ENCODE data around the gene KLHL18.
A peak's percentile ranks its signal among the peaks of the same experiment; 100 is the strongest.
"Not testable (repeated sequence)": the region's sequence is repeated elsewhere in the genome, so short reads cannot be mapped to it uniquely, and the experiment has no call there.

KLHL18 gene

DNA sequence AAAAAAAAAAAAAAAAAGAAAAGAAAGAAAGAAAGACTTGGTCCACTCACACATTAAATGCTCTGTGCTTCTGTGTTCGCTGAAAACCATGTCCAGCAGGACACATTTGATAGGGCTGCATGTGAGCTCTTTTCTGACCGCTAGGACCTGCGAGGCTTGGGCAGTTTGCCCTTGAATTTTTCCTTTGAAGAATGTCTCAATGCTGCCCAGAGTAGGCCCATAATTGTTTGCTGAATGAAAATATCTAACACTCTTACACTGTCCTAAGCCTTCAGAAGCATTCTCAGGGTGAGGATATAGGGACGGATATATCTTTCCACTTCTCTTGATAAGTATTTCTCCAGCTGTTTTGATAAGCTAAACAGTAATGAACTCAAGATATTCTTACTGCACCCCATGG is 6.2 kb upstream of the KLHL18 start:
- DNase-seq, result no peak

DNA sequence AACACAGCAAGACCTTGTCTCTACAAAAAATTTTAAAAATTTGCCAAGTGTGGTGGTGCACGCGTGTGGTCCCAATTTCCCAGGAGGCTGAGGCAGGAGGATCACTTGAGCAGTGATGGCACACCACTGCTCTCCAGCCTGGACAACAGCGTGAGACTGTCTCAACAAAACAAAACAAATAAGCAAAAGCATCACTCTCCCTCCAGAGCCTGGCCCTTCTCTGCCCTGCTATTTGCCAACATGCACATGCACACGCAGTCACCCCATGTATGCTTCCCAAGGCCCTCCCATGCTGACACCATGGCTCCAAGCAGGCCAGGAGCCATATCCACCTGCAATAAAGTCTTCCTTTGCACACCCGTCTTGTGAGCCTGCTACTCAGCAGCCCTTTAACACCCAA is 2.2 kb upstream of the KLHL18 start:
- DNase-seq, result no peak

DNA sequence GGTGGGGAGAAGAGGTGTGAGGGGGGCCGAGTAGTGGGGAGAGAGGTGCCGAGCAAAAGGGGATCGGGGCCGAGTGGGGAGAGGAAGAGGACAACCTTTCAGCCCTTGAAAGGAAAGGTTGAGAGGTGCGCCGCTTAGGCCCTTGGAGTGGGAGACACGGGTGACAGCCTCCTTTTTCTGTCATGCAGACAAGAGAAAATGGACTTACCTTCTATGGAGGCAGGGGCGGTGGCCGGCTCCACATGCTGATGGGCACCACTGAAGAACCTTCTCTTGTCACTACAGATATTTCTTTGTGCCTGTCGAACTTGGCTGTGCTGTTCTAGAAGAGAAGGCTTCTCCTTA is 421 bp downstream of the KLHL18 start:
- DNase-seq, result no peak

DNA sequence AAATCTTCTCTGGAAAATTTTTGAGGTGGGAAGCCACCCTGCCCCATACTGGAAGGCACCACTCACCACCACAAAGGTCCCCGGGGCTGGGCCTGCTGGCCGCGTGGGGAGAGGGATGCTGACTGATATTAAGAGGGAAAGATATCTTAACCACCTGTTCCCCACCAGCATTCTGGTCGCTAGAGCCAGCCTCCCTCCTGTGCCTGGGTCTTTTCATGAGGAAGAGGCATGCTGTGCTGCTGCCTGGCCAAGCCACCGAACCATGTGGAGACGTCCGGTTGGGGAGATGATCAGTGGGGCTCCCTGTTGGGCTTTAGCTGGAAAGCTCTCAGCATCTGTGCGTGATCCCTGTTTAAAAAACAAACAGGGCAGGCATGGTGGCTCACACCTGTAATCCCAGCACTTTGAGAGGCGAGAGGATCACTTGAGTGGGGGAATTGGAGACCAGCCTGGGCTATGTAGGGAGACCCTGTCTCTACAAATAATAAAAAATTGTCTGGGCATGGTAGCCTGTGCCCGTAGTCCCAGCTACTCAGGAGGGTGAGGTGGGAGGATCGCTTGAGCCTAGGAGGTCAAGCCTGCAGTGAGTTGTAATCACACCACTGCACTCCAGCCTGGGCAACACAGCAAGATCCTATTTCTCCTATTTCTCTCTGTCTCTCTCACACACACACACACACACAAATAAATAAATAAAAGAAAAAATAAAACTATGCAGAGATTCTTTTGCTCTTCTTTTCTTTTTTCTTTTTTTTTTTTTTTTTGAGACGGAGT is 1.0 kb downstream of the KLHL18 start:
- DNase-seq, result peak; percentile 41

DNA sequence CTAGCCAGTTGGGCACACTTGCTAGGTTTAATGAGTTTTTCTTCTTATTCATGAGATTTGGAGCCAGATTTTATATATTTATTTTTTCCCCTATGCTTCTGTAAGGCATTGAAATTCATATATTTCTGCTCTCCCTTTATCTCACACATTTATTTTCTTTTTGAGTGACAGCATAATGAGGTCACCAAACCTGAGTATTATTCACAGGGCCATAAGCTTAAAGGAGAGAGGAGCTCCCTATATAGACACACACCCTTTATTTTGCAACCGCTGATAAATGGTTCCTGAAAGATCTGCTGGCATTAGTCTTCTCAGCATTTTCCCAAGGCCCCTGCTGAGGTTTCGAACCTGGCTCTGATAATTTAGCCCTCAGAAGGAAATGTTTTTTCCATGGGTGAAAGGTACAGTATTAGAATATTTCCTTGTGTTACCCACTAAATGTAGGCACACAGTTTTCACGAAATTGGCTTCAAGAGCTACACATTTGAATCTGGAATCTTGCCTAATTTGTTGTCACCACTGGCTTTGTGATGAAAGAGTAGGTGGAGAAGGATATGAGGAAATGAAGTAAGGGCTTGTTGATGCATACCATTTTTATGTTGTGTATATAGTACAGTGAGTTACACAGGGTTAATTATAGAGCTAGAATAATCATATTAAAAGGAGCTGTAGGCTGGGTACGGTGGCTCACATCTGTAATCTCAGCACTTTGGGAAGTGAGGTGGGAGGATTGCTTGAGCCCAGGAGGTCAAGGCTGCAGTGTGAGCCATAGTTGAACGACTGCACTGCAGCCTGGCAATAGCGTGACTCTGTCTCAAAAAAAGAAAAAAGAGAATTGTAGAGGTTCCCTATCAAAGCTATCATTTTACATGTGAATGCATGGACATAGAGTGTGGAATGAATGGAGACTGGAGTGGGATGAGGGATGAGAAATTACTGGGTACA is 6.5 kb downstream of the KLHL18 start:
- no peak for DNase-seq

DNA sequence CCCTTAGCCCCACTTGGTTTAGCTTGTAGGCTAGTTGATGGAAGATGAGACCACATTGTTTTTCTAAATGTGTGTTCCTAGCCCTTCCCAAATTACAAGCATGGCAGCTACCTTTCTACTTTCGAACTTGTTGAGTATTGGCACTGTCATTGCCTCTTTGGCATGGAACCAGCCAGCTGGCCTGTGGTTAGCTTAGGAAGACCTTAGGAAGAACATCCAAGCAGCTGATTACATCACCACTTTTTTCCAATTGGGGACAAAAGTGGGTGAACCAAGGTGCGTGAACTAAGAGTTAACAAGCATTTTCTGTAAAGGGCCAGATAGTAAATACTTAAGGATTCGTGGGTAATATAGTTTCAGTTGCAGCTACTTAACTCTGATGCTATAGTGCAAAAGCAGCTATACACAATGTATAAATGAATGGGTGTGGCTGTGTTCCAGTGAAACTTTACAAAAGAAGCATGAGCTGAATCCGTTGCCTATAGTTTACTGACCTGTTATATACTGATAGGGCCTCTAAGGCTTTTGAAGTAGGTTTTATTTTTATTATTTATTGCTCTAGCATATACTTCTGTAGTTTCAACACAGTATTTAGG is 8.5 kb downstream of the KLHL18 start:
- DNase-seq, result no peak

DNA sequence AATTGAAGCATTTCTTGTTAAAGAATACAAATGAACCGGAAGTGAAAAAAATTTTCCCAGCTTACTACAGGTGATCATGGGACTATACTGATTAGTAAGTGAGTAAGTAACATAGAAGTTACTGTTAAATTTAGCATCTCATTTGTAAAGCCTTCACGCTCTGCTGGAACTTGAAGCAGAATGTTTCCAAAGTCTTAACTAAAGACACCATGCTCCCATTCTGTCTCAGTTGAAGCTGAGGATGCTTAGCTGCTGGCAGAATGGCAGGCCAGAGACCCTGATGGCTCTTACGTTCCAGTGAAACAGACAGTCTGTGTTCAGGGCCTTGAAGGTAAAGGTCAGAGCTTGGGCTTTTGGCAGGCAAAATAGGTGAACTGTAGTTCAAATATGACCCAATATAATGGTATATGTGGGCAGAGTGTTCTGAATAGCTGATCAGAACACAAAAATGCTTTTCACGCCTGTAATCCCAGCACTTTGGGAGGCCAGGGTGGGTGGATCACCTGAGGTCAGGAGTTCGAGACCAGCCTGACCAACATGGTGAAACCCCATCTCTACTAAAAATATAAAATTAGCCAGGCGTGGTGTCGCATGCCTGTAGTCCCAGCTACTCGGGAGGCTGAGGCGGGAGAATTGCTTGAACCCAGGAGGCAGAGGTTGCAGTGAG is 9.1 kb downstream of the KLHL18 start:
- not testable (repeated sequence) for DNase-seq

DNA sequence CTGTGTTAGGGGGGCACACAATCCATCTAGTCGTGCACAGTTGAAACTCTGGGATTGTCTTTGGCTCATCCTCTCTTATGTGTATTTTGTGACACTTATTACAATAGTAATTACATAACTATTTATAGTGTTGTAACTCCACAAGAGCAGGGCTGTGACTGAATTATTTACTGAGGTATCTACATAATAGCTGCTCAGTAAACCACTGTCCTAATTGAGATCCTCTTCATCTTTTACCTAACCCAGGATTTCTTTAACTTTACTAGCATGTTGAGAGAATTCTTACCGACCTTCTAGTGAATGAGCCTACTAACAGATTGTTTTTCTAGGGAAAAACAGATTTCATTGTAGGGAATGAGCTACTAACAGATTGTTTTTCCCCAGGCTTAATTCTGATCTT is 11.1 kb downstream of the KLHL18 start:
- DNase-seq, result no peak

DNA sequence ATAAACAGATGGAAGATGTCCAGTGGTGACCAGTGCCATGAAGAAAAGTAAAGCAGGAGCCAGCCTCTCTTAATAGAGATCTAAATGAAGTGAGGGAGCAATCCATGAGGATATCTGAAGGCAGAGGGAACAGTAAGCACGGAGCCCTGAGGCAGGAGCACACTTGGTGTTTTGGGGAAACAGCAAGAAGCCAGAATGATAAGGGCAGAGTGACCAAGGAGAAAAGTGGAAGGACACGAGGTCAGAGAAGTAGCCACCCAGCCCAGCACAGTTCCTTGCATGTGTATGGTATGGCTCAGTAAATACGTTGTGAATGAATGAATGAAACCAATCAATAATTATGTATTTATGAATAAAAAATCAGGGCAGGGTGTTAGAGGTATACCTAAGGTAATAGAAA is 11.6 kb downstream of the KLHL18 start:
- no peak for DNase-seq

DNA sequence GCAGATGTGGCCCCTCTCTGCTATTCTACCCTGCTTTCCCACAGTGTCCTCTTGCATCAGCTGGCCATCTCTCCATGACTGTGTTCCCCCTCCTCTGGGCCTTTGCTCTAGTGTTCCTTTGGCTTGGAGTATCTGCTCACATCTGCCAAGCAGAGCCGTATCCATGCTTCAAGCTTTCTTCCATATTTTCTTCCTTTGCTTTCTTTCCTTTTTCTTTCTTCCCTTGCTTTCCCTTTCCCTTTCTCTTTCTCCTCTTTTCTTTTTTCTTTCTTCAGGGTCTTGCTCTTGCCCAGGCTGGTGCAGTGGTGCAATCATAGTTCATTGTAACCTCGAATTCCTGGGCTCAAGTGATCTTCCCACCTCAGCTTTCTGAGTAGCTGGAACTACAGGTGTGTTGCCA is 12.6 kb downstream of the KLHL18 start:
- DNase-seq, result no peak

DNA sequence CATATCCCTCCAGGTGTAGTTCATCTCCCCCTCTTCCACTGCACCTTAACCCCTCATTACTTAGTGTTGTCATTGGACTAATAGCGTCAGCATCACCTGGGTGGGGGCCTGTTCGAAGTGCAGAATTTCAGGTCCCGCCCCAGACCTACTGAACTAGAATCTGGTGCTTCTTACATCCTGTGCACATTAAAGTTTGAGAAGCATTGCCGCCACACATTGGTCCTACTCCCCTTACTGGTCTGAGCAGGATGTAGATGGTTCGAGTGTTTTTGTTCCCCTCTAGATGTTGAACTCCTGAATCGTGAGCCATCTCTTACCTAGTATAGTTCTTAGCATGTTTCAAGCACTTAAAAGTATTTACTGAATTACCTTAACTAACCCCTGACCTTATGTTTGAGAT is 13.2 kb downstream of the KLHL18 start:
- no peak for DNase-seq

DNA sequence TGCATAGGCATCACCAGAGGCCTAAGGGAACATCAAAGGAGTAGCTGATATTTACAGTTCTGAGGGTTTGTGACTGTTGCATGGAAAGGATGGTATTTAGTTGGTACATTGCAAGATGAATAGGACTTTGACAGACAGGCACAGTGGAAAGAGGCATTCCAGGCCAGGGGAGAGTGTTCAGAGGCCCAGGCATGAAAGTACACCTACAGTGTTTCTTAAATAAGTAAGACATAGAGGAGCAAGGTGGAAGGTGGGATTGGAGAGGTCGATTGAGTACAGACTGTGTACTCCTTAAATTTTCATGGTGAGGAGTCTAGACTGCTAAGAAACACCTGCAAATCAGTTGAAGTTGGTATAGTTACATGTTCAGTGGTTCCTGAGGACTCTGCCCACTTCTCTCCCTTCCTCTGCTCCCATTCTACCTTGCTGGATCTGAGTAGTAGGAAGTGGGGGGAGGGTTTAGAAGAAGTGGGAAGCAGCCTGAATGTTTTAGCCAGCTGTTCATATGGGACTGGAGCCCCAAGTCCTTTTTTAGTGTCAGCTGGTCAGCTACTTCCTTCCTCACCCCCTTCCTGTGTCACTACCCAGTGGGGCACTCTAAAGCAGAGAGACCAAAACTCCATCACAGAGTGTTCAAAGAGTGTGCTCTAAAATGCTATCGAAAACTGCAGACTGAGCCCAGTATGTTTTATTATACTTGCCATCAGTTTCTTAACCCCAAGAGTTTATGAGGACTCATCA is 14.0 kb downstream of the KLHL18 start:
- DNase-seq, result no peak

DNA sequence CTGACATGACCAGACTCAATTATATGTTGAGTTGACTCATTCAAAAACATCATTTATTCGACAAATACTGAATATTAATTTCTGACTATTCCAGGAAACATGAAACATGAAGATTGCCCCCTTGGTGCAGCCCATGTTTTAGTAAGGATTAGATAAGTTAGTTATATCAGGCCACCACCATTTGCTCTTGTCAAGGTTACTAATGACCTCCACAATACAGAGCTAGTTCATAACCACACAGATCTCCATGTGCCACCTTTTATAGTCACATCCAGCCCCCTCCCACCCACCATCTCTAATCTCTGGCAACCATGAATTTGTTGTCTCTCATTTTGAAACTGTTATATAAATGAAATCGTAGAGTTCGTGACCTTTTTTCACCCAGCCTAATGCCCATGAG is 15.7 kb downstream of the KLHL18 start:
- DNase-seq, result no peak

DNA sequence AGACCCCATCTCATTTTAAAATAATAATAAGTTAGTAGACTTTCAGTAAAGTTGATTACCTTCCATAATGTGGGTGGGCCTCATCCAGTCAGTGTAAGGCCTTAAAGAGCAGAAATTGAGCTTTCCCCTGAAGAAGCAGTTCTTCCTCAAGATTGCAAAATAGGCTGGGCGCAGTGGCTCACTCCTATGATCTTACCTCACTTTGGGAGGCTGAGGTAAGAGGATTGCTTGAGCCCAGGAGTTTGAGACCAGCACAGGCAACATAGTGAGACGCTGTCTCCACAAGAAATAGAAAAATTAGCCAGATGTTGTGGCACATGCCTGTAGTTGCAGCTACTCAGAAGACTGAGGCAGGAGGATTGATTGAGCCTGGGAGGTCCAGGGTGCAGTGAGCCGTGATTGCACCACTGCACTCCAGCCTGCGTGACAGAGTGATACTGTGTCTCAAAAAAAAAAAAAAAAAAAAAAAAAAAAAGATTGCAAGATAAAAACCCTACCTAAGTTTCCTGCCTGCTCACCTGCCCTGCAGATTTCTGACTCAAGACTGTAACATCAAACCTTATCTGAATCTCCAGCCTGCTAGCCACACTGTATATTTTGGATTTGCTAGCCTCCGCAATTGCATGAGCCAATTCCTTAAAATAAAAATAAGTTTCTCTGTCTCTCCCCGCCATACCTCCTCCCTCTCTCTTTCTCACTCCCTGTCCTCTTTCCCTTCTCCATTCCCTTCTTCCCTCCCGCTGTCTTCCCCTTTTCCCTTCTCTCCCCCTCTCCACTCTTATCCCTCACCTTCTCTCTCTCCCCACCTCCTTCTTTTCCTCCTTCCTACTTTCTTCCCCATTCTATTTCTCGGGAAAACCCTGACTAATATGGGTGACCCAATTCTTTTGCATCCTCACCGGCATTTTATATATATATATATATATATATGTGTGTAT is 16.9 kb downstream of the KLHL18 start:
- DNase-seq, result no peak

DNA sequence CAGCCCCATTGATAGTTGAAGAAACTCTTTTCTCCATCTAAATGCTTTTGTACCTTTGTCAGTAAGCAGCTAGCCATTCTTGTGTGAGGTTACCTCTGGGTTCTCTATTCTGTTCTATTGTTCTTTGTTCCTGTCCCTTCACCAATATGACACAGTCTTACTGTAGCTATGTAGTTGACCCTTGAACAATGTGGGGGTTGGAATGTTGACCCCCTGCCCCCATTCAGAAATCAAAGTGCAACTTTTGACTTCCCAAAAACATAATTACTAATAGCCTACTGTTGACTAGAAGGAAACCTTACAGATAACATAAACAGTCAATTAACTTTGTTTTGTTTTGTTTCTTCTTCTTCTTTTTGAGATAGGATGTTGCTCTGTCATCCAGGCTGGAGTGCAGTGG is 18.7 kb downstream of the KLHL18 start:
- DNase-seq, result no peak

DNA sequence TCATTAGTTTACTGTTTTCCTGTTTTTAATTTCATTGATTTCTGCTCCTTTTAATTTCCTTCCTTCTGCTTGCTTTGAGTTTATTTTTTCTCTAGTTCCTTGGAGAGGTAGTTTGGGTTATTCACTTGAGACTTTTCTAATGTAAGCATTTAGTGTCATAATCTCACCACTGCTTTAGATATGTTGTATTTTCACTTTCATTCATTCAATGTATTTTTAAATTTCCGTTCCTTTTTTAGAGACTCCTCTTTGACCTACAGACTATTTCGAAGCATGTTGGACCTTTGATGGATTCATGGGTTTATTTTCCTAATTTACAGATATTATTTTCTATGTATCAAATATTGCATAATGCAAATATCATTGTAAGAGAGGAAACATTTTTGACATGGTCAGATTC is 23.3 kb downstream of the KLHL18 start:
- no peak for DNase-seq

DNA sequence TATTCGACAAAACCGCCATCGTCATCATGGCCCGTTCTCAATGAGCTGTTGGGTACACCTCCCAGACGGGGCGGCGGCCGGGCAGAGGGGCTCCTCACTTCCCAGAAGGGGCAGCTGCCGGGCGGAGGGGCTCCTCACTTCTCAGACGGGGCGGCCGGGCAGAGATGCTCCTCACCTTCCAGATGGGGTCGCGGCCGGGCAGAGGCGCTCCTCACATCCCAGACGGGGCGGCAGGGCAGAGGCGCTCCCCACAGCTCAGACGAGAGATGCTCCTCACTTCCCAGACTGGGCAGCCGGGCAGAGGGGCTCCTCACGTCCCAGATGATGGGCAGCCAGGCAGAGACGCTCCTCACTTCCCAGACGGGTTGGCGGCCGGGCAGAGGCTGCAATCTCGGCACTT is 26.5 kb downstream of the KLHL18 start:
- not testable (repeated sequence) for DNase-seq

DNA sequence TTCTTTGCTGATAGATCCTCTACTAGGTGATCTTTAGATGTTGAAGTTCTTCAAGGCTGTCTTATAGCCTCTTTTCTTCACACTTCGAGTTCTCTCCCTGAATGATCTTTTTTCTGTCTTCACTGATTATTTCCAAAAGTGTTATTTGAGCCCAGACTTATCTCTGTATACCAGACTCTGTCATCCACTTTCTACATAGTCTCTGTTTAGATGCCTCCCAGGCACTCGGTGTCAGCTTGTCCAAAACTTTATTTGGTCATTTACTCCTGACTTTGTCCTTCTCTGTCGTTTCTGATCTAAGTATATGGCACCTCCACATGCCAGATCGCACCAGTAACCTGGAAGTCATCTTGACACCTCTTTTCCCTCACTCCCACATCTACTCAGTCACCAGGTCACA is 27.6 kb downstream of the KLHL18 start:
- no peak for DNase-seq

DNA sequence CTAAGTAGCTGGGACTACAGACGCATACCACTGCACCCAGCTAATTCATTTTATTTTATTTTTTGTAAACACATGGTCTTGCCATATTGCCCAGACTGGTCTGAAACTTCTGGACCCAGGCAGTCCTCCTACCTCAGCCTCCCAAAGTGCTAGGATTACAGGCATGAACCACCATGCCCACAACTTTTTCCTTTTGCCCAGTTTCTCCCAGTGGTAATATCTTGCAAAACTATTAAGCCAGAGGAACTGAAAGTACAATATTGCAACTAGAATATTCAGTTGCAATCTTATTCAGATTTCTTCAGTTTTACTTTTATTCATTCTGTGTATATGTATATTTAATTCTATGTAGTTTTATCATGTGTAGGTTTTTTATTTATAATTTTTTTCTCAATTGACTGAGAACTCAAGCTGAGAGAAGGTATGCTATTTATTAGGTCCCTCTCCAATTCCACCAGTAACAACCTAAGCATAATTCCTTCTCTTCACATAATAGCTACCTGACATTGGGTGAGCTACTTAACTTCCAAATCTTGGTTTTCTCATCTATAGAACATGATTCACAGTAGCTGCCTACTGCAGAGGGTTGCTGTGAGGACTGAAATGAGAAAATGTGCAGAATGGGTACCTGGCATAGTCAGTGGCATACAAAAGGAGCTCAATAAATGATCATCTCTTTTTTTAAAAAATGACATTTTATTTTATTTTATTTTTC is 30.8 kb downstream of the KLHL18 start:
- no peak for DNase-seq

DNA sequence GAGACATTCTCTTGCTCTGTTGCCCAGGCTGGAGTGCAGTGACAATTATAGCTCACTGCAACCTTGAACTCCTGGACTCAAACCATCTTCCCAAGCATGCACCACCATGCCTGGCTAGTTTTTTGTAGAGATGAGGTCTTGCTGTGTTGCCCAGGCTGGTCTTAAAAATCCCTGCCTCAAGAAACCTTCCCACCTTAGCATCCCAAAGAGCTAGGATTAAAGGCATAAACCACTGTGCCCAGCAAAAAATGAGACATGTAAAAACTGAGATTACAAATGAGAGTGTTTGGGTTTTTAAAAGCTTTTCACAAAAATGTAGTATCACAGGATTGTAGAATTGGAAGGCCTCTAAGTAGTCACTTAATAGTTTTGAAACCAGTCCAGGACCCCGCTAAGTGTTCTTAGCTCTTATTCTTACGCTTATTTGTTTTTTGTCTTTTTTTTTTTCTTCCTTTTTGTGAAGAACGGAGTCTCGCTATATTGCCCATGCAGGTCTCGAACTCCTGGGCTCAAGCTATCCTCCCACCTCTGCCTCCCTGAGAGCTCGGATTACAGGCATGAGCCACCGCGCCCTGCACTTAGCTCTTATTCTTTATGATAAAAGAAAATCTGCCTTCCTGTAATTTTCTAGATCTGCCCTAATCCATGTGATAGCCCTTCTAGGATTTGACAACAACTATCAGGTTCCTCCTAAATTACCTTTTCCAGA is 31.5 kb downstream of the KLHL18 start:
- DNase-seq, result no peak

All from retina (tissue), 1 donor.